HG02759 (cell line): ENCODE data around the gene CDC37.
"Not testable (repeated sequence)": the region's sequence is repeated elsewhere in the genome, so short reads cannot be mapped to it uniquely, and the experiment has no call there.

Experiments
- ATAC-seq: cut with Tn5 transposase; IDR thresholded peaks from one replicate; pipeline ENCODE4 v1.9.1; 2021; ENCODE audit warnings: mild to moderate bottlenecking, moderate library complexity; ENCODE audit not compliant: unreplicated experiment

Gene CDC37

GRCh38 chr19:10395917-10396316 is 7.4 kb downstream of the CDC37 start:
- ATAC-seq: no peak

- no peak for ATAC-seq
Observed at GRCh38 chr19:10395436-10395835, 7.9 kb downstream of the CDC37 start.

- no peak for ATAC-seq
Observed at GRCh38 chr19:10395003-10395402, 8.3 kb downstream of the CDC37 start.

- no peak for ATAC-seq
Observed at GRCh38 chr19:10393137-10393536, 10.2 kb downstream of the CDC37 start.

GRCh38 chr19:10392120-10392519 is 11.2 kb downstream of the CDC37 start:
- no peak for ATAC-seq

- ATAC-seq: no peak
Observed at GRCh38 chr19:10390652-10391286, 12.6 kb downstream of the CDC37 start.

- ATAC-seq: no peak
Observed at GRCh38 chr19:10389863-10390262, 13.5 kb downstream of the CDC37 start.

- ATAC-seq: no peak
Observed at GRCh38 chr19:10388957-10389356, 14.4 kb downstream of the CDC37 start.

GRCh38 chr19:10384580-10384979 is 18.8 kb downstream of the CDC37 start:
- ATAC-seq: no peak

GRCh38 chr19:10383223-10383499 is 20.2 kb downstream of the CDC37 start:
- not testable (repeated sequence) for ATAC-seq

GRCh38 chr19:10380313-10381102 is 22.8 kb downstream of the CDC37 start, which contains the start of gene TYK2:
Gene TYK2, minus strand, starts transcription at chr19:10380572. Its CDS starts 2,166 bp downstream, at chr19:10378406.
- ATAC-seq: peak; percentile 97

- no peak for ATAC-seq
Observed at GRCh38 chr19:10379880-10380312, 23.4 kb downstream of the CDC37 start.

GRCh38 chr19:10378124-10378523 is 25.2 kb downstream of the CDC37 start:
- no peak for ATAC-seq

GRCh38 chr19:10377140-10377640 is 26.2 kb downstream of the CDC37 start:
- ATAC-seq: not testable (repeated sequence)

GRCh38 chr19:10374931-10375330 is 28.4 kb downstream of the CDC37 start:
- no peak for ATAC-seq

- no peak for ATAC-seq
Observed at GRCh38 chr19:10372690-10373089, 30.7 kb downstream of the CDC37 start.

- no peak for ATAC-seq
Observed at GRCh38 chr19:10368101-10368803, 35.1 kb downstream of the CDC37 start.

- not testable (repeated sequence) for ATAC-seq
Observed at GRCh38 chr19:10366950-10367512, 36.3 kb downstream of the CDC37 start.

GRCh38 chr19:10365518-10365917 is 37.8 kb downstream of the CDC37 start:
- no peak for ATAC-seq

GRCh38 chr19:10364644-10365043 is 38.7 kb downstream of the CDC37 start:
- ATAC-seq: no peak

GRCh38 chr19:10363789-10364281 is 39.5 kb downstream of the CDC37 start:
- no peak for ATAC-seq
